Endothelial cell of umbilical vein (primary cell): ENCODE measurements around the gene BBS10. TPM values are rescaled to one million over a fixed set of nuclear protein-coding genes. Genes with fewer than 3 reads are reported as not detected.

ENCODE experiments used
- BruUV-seq: library from RNA; stranded (reverse); fragments of 400-500 nt; replicated peaks from 2 replicates; lab custom pipeline; 2021; lab: Mats Ljungman, UMichigan
- CTCF ChIA-PET: fragments of 300-600, 350-600 bp; sonication (Branson Sonifier 250); formaldehyde crosslinking; loops from one replicate; lab custom pipeline; 2021; ENCODE audit warnings: antibody characterized with exemption, inconsistent platforms; lab: Charles Lee
- POLR2A ChIA-PET: fragments of 300-600, 350-600 bp; sonication (Branson Sonifier 250); formaldehyde crosslinking; loops from one replicate; lab custom pipeline; 2021; ENCODE audit warnings: antibody characterized with exemption, inconsistent platforms; lab: Charles Lee
- DNase-seq: peaks from one replicate; pipeline ENCODE4 v3.0.0-alpha.2; 2011; ENCODE audit warnings: low read depth, low spot score
- FAIRE-seq: peaks from 2 replicates; lab custom pipeline; 2011; peaks lifted over from hg19 to GRCh38; lab: Jason Lieb, UNC
- H2AFZ ChIP-seq: 2 replicates; pipeline ENCODE4 v1.6.0; 2012; ENCODE audit warnings: low read depth, low read length, control low read depth, inconsistent platforms
- H3K27ac ChIP-seq: 2 replicates; pipeline ENCODE4 v1.5.1; 2011; ENCODE audit warnings: low read depth, mild to moderate bottlenecking, control low read depth, low read length, moderate library complexity; ENCODE audit not compliant: insufficient read depth
- H3K27me3 ChIP-seq, 2 experiments: 2 replicates each; pipeline versions ENCODE4 v1.6.0 to v1.6.1; 2011; ENCODE audit warnings: low read length in 2 of 2, mixed read lengths in 1 of 2; ENCODE audit not compliant: control insufficient read depth in 2 of 2, insufficient read depth in 2 of 2
- H3K36me3 ChIP-seq, 2 experiments: 2 replicates in 1 of 2; 3 replicates in 1 of 2; pipeline ENCODE4 v1.5.1; 2011; ENCODE audit warnings: low read length in 2 of 2, mild to moderate bottlenecking in 1 of 2, moderate library complexity in 1 of 2; ENCODE audit not compliant: control insufficient read depth in 2 of 2, insufficient read depth in 2 of 2; ENCODE audit errors: extremely low read depth in 1 of 2
- H3K4me1 ChIP-seq: 3 replicates; pipeline ENCODE4 v1.5.1; 2011; ENCODE audit warnings: mild to moderate bottlenecking, low read length; ENCODE audit not compliant: control insufficient read depth, insufficient read depth; ENCODE audit errors: extremely low read depth
- H3K4me2 ChIP-seq: 2 replicates; pipeline ENCODE4 v1.6.1; 2011; ENCODE audit warnings: low read length, control low read depth, mixed read lengths; ENCODE audit not compliant: insufficient read depth
- H3K4me3 ChIP-seq, 3 experiments: fragments of 200-600 bp in 1 of 3; sonication (generic), shearing (Covaris generic) in 1 of 3; replicated peaks in 1 of 3; 2 replicates each; pipeline ENCODE4 v1.5.1; 2011 to 2016; ENCODE audit warnings: control low read depth in 3 of 3, low read length in 3 of 3, mild to moderate bottlenecking in 2 of 3, inconsistent platforms in 1 of 3, low read depth in 1 of 3, moderate library complexity in 1 of 3; ENCODE audit not compliant: insufficient read depth in 1 of 3
- H3K79me2 ChIP-seq: 2 replicates; pipeline ENCODE4 v1.6.0; 2012; ENCODE audit warnings: low read length, inconsistent platforms; ENCODE audit not compliant: control insufficient read depth, insufficient read depth
- H3K9ac ChIP-seq: replicated peaks from 2 replicates; pipeline ENCODE3; 2011; ENCODE audit warnings: low read length, control low read depth; ENCODE audit not compliant: insufficient read depth; ENCODE audit errors: extremely low read depth
- H3K9me1 ChIP-seq: replicated peaks from 3 replicates; pipeline ENCODE4 v1.6.0; 2011; ENCODE audit warnings: mild to moderate bottlenecking, low read length; ENCODE audit not compliant: control insufficient read depth, insufficient read depth; ENCODE audit errors: extremely low read depth
- H3K9me3 ChIP-seq: replicated peaks from 2 replicates; pipeline ENCODE4 v1.5.1; 2012; ENCODE audit warnings: low read length, inconsistent platforms; ENCODE audit not compliant: control insufficient read depth, insufficient read depth
- H4K20me1 ChIP-seq: replicated peaks from 2 replicates; pipeline ENCODE3; 2011; ENCODE audit warnings: mild to moderate bottlenecking, low read length; ENCODE audit not compliant: control insufficient read depth, insufficient read depth; ENCODE audit errors: extremely low read depth
- CTCF ChIP-seq, 2 donors: IDR thresholded peaks; 1 replicate in 1 of 2; 2 replicates in 1 of 2; pipeline ENCODE4 v1.5.1; 2011; ENCODE audit warnings: low read length in 2 of 2, mild to moderate bottlenecking in 2 of 2, moderate library complexity in 2 of 2, control low read depth in 1 of 2, inconsistent platforms in 1 of 2, low read depth in 1 of 2; ENCODE audit not compliant: insufficient read depth in 1 of 2; ENCODE audit errors: extremely low read depth in 1 of 2
- EZH2 ChIP-seq: IDR thresholded peaks from 2 replicates; pipeline ENCODE4 v1.6.1; 2012; ENCODE audit warnings: borderline replicate concordance, low read depth, mild to moderate bottlenecking, moderate library complexity, low read length, inconsistent platforms; ENCODE audit not compliant: severe bottlenecking
- FOS ChIP-seq: IDR thresholded peaks from 2 replicates; pipeline ENCODE4 v1.6.1; 2011; ENCODE audit warnings: mild to moderate bottlenecking, low read length, moderate library complexity, borderline replicate concordance; ENCODE audit not compliant: insufficient read depth
- GATA2 ChIP-seq: IDR thresholded peaks from 2 replicates; pipeline ENCODE4 v1.7.0; 2011; ENCODE audit warnings: low read depth, mild to moderate bottlenecking, moderate library complexity, mixed read lengths, low read length; ENCODE audit not compliant: insufficient read length, insufficient read depth
- JUN ChIP-seq: IDR thresholded peaks from 2 replicates; pipeline ENCODE4 v1.6.1; 2011; ENCODE audit warnings: borderline replicate concordance, low read depth; ENCODE audit not compliant: insufficient read length, insufficient read depth
- MAX ChIP-seq: IDR thresholded peaks from 2 replicates; pipeline ENCODE4 v1.6.1; 2011; ENCODE audit not compliant: insufficient read depth, insufficient read length
- MYC ChIP-seq: IDR thresholded peaks from one replicate; pipeline ENCODE4 v1.6.1; 2011; ENCODE audit warnings: mild to moderate bottlenecking, low read depth, low read length
- POLR2A ChIP-seq: IDR thresholded peaks from 2 replicates; pipeline ENCODE4 v1.6.1; 2012; ENCODE audit warnings: low read depth, mild to moderate bottlenecking, control low read depth, low read length
- POLR2AphosphoS5 ChIP-seq: IDR thresholded peaks from 2 replicates; pipeline ENCODE4 v1.6.1; 2012; ENCODE audit warnings: low read depth, mild to moderate bottlenecking, control low read depth, low read length, moderate library complexity; ENCODE audit not compliant: insufficient read depth
- dilution Hi-C: fragments of 300-500 bp; cut with MboI; formaldehyde crosslinking; loops from one replicate; pipeline ENCODE4 v1.15.0; 2019; ENCODE audit warnings: low sequenced_read_pairs; ENCODE audit not compliant: extremely low pct_ligation_motif_present
- intact Hi-C: fragments of 100-400 bp; cut with micrococcal nuclease; formaldehyde crosslinking; loops from one replicate; pipeline ENCODE4 v1.10.0; 2022
- polyA plus RNA-seq, 4 experiments: library from polyadenylated mRNA; depleted of rRNA in 3 of 4; stranded (reverse) in 3 of 4; unstranded in 1 of 4; fragments of >200 nt; gene quantifications; 2 replicates each; pipeline versions ENCODE4 v1.2.1 to v1.2.3, GENCODE V29; 2011 to 2012; ENCODE audit warnings: missing spikeins in 1 of 4
- total RNA-seq: library from RNA; stranded (reverse); gene quantifications from 2 replicates; pipeline ENCODE4 v1.2.3, GENCODE V29; 2021

BBS10 gene
- total and polyA plus RNA-seq, 2 donors (not counting 3 experiments of a cell fraction or from before 2014, with no cell fraction given) = 3.4 to 7.8 TPM

DNA sequence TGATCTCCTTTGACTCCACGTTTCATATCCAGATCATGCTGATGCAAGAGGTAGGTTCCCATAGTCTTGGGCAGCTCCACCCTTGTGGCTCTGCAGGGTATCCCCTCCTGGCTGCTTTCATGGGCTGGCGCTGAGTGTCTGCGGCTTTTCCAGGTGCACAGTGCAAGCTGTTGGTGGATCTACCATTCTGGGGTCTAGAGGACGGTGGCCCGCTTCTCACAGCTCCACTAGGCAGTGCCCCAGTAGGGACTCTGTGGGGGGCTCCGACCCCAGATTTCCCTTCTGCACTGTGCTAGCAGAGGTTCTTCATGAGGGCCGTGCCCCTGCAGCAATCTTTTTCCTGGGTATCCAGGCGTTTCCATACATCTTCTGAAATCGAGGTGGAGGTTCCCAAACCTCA is 12.1 kb upstream of the BBS10 start:
- no peak for TF ChIP-seq MYC
- no peak for TF ChIP-seq EZH2
- TF ChIP-seq POLR2AphosphoS5 = no peak
- no peak for TF ChIP-seq GATA2
- TF ChIP-seq MAX = no peak
- no peak for TF ChIP-seq CTCF (IDR thresholded peaks at IDR 0.05; ENCODE audit: extremely low read depth in 1 of 2, insufficient read depth in 1 of 2, low read depth in 1 of 2, low read length in 2 of 2)
- TF ChIP-seq POLR2A = no peak
- no peak for TF ChIP-seq JUN
- TF ChIP-seq FOS = no peak
- Histone ChIP-seq H2AFZ (no peak overlapping the region), H3K79me2 (no peaks in the 10 kb centered on the region), H3K27ac (no peak overlapping the region), H3K9me1 (no peaks in the 10 kb centered on the region), H3K4me2 (no peak overlapping the region), H3K36me3 (no peaks in the 10 kb centered on the region), H3K9ac (no peak overlapping the region), H4K20me1 (no peaks in the 10 kb centered on the region), H3K9me3 (no peaks in the 10 kb centered on the region), H3K4me1 (no peaks in the 10 kb centered on the region), H3K27me3 (no peaks in the 10 kb centered on the region), H3K4me3 (no peak overlapping the region)
- no peak for DNase-seq
- BruUV-seq = no TSS peak
- POLR2A ChIA-PET = no interaction called here
- dilution Hi-C loops (no loop called here), intact Hi-C loops (no loop called here)
- FAIRE-seq = no peak
- CTCF ChIA-PET = no interaction called here
